HG03575 (cell line): Measurements from ENCODE around the gene TFPI.
"Not testable (repeated sequence)": the region's sequence is repeated elsewhere in the genome, so short reads cannot be mapped to it uniquely, and the experiment has no call there.

Source experiments
- ATAC-seq: cut with Tn5 transposase; IDR thresholded peaks from one replicate; pipeline ENCODE4 v1.9.1; 2021; ENCODE audit not compliant: unreplicated experiment, insufficient number of reproducible peaks, low FRiP score; ENCODE audit errors: extremely low read depth

The TFPI gene

DNA sequence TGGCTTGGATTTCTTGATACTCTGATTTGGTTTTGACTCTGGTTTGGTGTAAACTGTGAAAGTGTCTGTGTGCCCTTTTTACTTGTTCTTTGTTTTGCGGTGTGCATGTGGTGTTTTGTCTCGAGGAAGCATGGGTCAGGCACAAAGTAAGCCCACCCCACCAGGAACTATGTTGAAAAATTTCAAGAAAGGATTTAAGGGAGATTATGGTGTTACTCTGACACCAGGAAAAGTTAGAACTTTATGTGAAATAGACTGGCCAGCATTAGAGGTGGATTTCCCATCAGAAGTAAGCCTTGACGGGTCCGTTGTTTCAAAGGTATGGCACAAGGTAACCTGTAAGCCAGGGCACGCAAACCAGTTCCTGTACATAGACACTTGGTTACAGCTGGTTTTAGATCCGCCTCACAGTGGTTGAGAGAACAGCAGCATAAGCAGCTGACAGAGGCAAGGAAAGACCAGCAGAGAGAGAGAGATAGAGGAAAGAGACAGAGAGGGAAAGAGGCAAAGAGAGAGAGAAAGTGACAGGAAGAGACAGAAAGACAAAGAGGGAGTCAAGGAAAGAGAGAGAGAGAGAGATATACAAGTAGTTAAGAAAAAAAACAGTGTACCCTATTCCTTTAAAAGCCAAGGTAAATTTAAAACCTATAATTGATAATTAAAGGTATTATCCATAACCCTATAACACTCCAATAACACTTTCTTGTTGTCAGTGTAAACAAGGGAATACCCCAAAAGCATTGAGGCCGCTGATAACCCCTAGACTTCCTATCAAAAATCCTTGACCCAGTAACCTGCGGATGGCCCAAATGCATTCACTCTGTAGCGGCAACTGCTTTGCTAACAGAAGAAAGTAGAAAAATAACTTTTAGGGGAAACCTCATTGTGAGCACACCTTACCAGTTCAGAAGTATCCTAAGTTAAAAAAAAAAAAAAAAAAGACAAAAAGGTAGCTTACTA is 42.6 kb downstream of the TFPI start:
- no peak for ATAC-seq

- ATAC-seq = not testable (repeated sequence)
These were observed 43.5 kb downstream of the TFPI start for GRCh38 chr2:187510419-187511355.

DNA sequence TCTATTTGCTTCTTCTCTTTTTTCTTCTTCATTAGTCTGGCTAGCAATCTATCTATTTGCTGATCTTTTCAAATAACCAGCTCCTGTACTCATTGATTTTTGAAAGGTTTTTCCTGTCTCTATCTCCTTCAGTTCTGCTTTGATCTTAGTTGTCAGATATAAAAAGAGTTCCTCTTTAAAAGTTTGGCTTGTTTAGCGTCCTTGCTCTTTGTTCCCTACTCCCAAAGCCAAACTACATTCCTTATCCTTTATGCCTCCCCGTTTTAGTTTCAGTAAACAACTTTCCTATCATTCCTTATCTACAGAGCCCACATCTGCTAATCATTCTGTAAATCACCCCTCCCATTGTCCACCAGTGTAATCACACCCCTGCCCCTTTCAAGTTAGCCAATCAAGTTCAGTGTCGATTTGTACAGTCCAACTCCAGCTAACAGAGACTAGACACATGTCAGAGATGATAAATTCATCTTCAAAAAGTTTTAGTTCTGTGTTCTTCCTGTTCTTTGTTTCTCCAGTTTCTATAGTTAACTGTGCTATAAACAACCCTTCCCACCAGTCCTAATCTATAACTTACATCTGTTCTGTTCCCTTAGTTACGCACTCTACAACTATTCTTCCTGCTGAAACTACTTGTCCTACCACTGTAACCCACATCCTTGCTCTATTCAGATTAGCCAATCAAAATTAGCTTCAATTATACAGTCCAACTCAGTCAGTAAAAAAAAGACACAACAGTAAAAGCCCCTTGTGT is 44.4 kb downstream of the TFPI start:
- no peak for ATAC-seq

- ATAC-seq = no peak
These were observed 47.8 kb downstream of the TFPI start for GRCh38 chr2:187506416-187506815.

DNA sequence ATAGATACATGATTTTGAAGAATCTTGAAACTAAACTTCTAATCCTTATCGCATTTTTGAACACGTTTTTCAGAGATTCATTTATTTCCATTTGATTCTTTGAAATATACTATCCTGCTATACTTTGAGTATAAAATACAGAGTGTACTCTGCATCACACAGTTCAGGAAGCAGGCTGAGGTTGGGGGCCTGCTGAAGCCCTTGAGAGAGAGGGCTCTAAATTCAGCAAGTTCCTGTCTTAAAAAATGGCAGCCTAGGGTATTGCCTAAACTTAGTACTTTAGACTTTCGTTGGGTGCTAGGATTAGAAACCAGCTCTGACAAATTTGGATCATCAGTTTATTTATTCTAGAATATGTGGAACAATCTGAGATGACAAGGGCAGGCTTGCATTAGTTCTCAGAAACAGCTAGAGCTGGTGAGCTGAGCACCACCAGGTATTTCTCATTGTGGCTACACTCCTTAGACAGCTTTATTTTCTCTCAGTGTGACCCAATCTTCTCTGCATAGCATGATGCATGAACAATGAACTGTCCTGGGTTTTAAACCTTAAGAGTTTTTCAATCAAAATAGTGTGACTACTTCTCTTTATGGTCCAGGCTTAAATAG is 49.1 kb downstream of the TFPI start:
- no peak for ATAC-seq

DNA sequence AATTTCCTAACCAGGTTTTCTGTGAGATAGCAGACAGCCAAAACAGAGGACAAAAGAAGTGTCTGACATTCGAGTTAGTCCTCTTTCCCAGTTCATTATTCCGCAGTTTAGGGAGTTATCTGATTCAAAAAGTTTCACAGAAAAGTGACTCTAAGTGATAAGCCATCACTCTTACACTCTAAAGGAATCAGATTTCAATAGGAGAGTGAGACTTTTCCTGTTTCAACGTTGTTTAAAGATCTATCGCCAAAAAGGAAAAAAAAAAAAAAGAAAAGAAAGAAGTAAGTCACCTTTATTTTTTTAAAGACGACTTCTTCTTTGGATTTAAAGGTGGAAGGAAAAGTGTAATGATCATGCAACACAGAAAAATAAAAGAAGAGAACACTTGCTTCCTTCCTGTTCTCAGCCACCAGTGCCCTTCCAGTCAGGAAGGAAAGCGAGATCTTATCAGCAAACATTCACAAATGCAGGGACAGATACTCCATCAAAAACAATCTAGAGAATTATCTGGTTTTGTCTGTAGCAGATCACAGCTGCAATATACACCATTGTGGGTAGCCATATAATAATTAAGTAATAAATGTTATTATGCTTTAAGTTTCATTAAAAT is 49.8 kb downstream of the TFPI start:
- ATAC-seq = no peak

DNA sequence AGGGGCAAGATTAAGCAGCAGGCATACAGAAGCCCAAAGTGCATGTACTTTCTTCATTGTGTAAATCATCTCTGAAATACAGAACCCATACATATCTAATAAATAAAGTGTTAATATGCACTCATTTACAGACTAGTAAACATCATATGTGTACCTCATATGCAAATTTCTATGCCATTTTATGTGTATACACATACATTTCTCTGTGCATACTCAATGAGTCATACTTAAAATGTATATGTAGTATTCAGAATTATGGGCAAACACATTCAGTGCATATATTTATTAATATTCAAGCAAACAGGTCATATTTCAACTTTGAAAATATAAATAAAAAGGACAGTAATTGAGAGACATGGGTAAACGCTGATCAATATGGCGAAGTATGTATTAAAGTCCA is 50.5 kb downstream of the TFPI start:
- ATAC-seq = no peak

GRCh38 chr2:187502467-187502866 is 51.8 kb downstream of the TFPI start:
- ATAC-seq = no peak

GRCh38 chr2:187500585-187501359 is 53.5 kb downstream of the TFPI start:
- no peak for ATAC-seq

DNA sequence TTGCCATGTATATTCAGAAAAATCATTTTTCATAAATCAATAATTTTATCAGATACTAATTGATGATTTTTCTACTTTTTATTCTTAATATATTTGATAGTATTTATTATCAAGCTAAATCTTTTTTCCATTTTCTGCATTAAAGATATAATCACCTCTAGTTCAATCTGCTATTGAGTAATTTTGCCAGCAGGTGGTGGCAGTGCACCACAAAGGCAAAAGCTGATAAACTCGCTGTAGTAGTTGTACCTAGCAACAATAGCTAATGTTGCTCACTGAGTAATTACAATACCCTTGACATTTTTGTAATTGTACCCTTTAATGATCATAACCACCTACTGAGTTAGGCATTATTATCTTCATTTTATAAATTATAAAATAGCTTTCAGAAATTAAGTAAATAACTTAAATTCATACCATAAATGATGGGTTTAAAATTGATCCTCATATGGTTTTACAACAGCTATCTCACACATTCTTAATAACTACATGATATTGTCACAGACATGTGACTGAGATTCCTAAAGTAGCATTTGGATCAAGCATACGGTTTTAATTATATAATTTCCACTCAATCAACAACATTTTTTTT is 54.2 kb downstream of the TFPI start:
- ATAC-seq = peak; percentile 92

GRCh38 chr2:187497858-187498463 is 56.3 kb downstream of the TFPI start:
- ATAC-seq = no peak

DNA sequence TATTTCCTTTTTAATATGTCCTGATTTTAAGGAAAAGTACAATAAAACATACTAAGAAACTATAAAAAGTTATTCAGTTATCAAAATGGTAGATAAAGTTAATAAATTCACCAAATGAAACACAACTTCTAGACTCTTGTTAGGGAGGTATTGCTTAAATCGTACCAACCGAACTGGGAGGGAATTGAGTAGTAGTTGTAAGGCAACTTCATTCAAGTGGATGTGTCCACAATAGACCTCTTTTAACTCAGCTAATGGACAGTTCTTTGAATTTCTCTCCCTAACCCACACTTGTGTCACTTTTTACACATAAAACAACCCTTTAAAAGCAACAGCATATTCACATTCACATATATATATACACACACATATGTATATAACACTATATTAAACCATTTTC is 57.1 kb downstream of the TFPI start:
- ATAC-seq = no peak

GRCh38 chr2:187495324-187495723 is 58.9 kb downstream of the TFPI start:
- ATAC-seq = no peak

GRCh38 chr2:187493877-187494568 is 60.2 kb downstream of the TFPI start:
- no peak for ATAC-seq

GRCh38 chr2:187493180-187493579 is 61.1 kb downstream of the TFPI start:
- no peak for ATAC-seq

DNA sequence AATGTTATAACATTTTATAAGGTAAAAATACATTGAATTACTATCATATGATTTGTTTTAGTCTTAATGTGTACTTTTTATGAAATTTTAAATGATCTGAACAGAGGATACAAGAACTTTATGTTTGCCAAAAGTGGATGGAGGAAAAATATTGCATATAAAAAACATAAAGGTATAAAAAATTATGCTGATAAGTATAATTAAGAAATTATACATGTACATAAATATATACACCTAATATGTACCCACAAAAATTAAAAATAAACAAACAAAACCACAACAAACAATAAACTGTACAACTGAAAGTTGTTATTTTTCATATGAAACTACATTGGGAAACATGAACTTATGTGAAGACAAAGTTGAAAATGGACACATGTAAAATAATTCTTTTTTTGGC is 68.0 kb downstream of the TFPI start:
- no peak for ATAC-seq
